GM08714 (cell line): Measurements from ENCODE around the gene ARMC3.
"Not testable (repeated sequence)": the region's sequence is repeated elsewhere in the genome, so short reads cannot be mapped to it uniquely, and the experiment has no call there.

Source experiments
- H3K4me3 ChIP-seq: fragments of 200-500 bp; sonication (Bioruptor generic); 2 replicates; pipeline ENCODE4 v1.5.1; 2014; ENCODE audit warnings: mild to moderate bottlenecking, low read length, inconsistent platforms
- ZNF274 ChIP-seq: IDR thresholded peaks from 2 replicates; pipeline ENCODE4 v1.6.1; 2012; ENCODE audit warnings: mild to moderate bottlenecking, low read depth, low read length

ARMC3 gene

DNA sequence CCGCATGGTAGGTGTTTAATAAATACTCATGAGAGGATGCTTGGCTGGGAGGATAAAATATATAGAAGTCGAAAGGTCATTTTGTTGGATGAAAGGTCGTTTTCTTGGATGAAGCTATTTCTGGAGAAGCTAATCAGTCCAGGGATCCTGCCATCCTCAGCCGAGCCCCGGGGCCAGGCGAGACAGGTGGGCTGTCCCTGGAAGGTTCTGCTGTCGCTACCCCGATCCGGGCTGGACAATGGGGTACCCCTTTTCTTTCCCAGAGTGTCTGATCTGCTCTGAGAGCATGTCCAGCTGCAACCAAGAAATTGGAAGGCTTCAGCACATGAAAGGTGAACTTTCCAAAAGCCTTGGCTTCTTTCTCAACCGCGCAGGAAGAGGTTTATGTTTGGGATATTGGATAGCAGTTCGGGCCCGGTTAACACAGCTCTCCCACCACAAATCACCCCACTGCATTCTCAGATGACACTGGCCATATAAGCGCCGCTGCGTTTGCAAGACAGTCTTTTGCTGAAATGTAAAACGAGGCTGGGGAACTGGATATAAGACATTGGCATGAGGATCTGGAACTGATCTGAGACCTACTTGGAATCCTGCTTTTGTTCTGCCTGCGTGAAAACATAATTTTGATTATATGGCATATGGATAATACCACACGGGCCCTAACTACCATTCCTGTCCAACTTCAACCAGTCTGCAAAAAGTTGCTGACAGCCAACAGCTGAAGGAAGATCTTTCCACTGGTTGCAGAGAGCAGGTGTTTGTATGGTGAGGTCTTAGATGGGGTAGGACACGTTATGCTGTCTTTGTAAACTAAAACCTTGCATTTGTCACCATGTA is 136.3 kb downstream of the ARMC3 start:
- no peak for TF ChIP-seq ZNF274
- no peak overlapping the region for H3K4me3 ChIP-seq

DNA sequence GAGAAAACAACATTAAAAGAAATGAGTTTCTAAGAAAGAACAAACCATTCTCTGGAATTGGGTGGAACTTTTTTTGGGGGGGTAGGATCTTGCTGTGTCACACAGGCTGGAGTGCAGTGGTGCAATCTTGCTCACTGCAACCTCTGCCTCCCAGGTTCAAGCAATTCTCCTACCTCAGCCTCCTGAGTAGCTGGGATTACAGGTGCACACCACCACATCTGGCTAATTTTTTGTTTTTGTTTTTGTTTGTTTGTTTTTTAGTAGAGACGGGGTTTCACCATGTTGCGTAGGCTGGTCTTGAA is 136.9 kb downstream of the ARMC3 start:
- H3K4me3 ChIP-seq: not testable (repeated sequence)

DNA sequence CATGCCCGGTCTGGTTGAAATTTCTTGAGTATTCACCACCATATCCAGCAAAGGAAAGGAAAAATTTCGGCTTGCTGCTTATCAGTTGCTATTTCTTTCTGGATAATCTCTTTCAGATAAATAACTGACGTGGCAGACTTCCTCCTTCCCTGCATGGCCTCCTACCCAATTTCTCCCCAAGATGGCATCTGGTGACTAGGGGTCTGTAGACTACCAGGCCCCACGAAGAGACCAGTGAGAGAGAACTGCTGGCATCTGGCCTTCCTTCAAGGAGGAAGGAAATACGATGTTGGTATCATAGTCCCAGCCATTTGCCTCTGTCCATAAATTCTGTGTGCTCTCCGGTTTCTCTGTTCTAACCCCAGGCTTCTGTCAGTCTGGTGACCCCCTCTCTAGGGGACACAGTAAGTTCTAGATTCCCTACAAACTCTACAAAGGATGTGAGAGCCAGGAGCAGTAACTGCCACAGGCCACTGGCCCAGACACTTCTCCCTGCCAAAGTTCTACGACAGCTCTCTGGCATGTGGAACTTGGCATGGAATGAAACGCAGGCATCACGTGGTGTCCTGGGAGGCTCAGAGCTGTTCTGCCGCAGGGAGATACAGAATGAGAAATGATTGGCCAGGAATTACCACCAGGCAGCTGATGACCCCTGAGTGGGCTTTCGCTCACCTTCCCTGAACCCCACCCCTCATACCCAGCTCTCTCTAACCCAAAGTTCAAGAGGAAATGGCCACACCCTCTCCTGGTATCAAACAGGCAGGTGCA is 137.5 kb downstream of the ARMC3 start:
- H3K4me3 ChIP-seq: no peak overlapping the region
- no peak for TF ChIP-seq ZNF274

DNA sequence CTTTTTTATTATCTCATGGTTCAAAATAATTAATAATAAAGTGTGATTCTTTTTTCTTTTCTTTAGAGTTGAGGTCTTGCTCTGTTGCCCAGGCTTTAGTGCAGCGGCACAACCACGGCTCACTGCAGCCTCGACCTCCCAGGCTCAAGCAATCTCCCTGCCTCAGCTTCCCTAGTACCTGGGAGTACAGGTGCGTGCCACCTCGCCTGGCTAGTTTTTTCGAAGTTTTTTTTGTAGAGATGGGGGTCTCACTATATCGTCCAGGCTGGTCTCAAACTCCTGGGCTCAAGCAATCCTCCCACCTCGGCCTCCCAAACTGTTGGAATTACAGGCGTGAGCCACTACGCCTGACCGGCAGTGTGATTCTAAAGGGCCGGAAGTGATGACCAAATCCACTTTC is 139.5 kb downstream of the ARMC3 start:
- H3K4me3 ChIP-seq: no peak overlapping the region
- no peak for TF ChIP-seq ZNF274

DNA sequence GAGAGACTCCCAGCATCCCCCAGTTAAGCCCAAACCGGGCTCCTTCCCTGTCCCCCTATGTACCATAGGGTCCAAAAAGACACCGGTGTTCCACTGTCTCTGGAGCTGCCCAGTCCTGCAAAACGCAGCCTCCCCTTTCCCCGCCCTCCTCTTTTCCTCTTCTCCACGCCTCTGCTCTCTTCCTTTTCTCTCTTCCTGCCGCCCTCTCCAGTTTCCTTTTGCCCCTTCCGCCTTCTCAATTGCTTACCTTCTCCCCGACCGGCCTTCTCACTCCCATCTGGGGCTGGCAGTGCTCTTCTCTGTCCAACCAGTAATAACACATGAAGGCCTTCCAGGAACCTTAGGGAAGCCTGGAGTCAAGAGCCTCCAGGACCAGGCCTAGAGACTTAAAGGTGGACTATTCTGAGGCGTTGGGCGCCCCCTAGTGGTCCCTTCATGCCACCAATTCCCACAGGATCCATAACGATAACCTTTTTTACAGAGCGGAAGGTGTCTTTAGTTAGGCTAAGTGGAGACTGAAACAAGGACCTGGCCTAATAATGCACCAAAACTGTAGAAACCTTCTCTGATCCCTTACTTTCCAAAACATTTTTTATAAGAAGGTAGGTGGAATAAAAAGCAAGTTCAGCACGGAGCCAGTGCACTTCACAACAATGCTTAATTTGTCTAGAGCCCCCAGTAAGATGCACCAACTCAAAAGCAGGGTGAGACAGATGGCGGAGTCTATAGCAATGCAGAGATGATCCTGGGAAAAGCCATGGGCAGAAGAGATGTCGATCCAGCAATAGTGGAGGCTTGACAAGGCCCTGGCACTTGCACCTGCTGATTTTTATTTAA is 140.3 kb downstream of the ARMC3 start:
- no peak overlapping the region for H3K4me3 ChIP-seq
- no peak for TF ChIP-seq ZNF274

DNA sequence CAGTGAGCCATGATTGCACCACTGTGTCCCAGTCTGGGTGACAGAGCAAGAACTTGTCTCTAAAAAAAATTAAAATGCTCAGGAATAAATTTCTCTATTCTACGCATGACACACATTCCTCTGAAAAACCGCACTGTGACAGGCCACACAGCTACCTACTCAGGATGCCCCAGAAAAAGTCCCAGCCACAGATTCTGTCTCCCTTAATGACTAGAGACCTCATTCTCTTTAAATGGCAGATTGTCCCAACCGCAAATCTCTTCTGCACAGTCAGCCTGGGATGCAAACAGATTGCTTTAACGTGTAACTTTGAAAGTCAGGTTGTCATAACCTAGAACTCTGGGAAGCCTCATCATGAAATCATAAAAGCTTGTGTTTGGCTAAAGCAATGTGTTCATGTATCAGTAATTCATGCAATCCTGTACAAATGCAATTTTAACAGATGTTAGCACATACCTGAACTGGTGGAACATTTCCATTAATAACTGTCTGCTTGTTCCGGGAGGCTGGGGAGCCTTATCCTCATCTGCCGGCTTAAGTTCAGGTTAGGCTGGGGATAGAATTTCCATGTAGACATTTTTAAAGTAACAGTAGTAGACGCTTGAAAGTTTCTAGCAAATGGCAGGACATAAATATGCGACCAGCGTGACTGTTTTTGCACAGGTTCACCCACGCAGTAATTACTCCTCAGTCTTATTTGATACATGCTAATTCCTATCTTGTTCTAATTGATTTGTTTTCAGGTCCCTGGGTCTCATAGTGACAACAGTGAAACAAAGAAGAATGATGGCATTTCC is 141.4 kb downstream of the ARMC3 start:
- no peak overlapping the region for H3K4me3 ChIP-seq
- TF ChIP-seq ZNF274: no peak

DNA sequence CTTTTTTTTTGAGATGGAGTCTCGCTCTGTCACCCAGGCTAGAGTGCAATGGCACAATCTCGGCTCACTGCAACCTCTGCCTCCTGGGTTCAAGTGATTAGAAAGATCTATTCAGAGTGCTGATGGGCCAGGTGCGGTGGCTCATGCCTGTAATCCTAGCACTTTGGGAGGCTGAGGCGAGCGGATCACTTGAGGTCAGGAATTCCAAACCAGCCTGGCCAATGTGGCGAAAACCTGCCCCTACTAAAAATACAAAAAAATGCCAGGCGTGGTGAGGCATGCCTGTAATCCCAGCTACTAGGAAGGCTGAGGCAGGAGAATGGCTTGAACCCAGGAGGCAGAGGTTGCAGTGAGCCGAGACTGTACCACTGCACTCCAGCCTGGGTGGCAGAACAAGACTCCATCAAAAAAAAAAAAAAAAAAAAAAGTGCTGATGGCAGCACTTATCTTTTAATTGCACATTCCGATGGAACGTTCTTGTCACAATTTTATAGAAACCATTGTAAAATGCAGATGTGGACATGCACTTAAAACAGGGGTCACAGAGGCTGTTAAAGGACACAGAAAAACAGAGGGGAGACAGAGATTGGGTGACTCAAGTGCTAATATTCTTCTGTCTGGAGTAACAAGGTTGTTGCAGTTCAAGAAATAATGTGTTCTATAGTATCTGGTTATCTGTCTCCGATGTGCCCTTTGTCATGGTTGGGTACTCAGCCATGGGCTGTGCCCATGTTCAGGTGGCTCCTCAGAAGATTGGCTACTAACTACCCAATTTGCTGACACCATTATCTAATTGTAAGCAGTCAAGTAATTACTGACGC is 142.4 kb downstream of the ARMC3 start:
- not testable (repeated sequence) for H3K4me3 ChIP-seq

DNA sequence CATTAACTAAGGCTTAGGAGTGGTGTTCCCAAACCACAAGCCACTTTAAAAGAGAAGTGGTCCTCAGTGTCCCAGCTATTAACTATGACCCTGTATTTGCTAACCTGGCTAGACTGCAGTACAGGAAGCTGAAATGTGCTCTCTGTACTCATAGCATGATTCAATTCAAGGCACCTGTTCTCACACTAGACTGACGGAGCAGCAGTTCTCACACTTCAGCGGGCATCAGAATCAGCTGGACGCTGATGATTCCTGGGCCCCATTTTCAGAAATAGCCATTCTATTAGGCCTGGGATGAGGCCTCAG is 143.0 kb downstream of the ARMC3 start:
- H3K4me3 ChIP-seq: no peak overlapping the region
- no peak for TF ChIP-seq ZNF274

DNA sequence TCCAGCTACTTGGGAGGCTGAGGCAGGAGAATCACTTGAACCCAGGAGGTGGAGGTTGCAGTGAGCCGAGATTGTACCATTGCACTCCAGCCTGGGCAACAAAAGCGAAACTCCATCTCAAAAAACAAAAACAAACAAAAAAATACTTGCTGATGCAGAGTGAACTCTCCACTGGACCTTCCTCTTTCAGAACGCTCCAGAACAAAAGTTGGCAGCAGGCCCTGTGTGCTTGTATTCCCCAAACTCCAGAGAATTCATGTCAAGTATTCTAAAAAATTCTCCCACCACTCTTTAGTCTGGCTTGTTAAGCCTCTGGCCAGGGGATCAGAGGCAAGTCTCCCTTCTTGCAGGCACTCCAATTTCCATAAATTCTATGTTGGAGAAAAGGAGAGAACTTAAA is 144.7 kb downstream of the ARMC3 start:
- not testable (repeated sequence) for H3K4me3 ChIP-seq

DNA sequence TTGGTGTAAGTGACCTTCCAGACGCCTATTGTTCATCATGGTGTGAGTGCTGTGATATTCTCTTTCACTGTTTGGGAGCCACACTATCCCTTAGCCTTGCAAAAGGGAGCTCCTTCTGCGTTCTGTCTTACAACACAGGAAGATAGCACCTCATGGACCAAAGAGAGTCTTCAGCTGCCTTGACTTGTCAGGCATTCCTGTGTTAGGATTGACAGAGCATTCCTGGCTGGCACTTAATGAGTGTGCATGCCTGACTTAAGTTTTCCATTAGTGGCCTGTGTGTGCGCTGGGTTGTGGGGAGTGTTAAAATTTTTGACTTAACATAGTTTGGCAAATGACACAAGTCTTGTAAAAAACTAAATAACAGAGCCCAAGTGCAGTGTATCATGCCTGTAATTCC is 145.7 kb downstream of the ARMC3 start:
- no peak overlapping the region for H3K4me3 ChIP-seq
- no peak for TF ChIP-seq ZNF274

DNA sequence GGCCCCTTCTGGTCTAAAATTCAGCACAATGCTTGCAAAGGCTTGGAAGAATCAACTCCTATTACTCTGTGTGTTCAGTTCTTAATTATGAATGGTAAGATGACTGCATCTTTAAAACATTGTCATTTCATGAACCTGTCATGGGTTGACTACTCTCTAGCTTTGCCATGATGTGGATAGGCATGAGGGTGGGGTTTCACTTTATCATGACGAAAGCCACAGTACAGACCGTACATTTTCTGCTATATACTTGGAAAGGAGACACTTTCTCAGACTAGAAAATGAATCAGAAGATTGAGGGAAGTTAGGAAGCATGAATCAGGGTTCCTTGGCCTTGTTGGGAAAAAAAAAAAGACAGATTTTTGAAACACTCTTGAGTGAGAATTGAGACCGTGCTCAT is 147.8 kb downstream of the ARMC3 start:
- TF ChIP-seq ZNF274: no peak
- H3K4me3 ChIP-seq: no peak overlapping the region

DNA sequence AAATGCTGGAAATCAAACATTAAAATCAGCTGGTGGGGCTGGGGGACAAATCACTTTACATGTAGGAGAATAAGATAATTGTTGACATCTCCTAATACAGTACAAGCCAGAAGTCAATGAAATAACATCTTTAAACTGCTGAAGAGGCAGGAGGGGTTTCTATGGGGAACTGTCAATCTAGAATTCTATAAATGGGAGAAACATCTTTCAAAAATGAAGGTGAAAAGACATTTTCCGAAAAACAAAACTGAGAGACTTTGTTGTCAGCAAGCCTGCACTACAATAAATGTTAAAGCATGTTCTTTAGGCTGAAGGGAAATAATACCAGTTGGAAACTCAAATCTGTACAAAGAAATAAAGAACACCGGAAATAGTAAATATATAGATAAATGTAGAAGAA is 150.3 kb downstream of the ARMC3 start:
- no peak for TF ChIP-seq ZNF274

DNA sequence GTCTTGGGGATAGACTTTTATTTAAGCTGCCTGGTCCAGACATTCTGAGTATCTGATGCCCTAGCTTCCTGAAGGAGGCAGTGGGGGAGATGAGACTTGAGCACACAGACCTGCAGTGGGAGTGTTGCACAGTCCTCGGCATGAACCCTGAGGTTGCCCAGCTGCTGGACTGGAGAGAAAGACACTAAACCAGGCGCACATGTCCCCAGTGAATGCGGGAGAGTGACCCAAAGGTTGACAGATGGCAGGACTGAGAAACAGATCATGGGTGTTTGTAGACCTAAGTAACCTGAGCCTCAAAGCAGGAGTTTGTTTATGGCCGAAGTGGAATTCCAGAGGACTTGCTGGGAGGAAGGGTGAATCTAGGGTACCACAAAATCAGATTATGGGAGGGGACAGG is 151.8 kb downstream of the ARMC3 start:
- no peak overlapping the region for H3K4me3 ChIP-seq
- TF ChIP-seq ZNF274: no peak

More for the DNA sequence above, 150.3 kb downstream of the ARMC3 start:
- H3K4me3 ChIP-seq: no peak overlapping the region
